Measurements from ENCODE around the gene GALNT10. TPM values are rescaled to one million over a fixed set of nuclear protein-coding genes. Genes with fewer than 3 reads are reported as not detected.
A peak's percentile ranks its signal among the peaks of the same experiment; 100 is the strongest.

GALNT10 gene
- polyA plus RNA-seq, 2 of the 4 experiments (the other 2 are of a cell fraction): 110 to 156 TPM

DNA sequence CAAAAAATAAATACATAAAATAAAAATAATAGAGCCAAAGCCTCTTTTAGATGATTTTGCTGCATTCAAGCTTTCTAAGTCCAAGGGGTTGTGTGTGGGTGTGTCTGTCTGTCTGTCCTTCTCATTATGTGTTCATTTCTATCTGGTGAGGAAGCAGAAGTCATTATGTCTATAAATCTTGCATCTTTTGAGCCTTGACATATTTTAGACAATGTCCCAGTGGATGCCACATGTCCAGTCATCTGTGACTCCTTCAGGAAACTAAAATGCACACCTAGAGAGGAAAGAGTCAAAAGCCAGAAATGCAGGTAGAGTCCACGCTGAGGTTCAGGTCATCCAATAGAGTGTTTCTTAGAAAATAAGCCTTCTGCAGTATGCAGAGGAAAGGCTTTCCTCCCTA is 80.9 kb downstream of the GALNT10 start (continued):
- no peak for TF ChIP-seq HEYL (CRISPR knock-in tag; IDR thresholded peaks at IDR 0.05)

DNA sequence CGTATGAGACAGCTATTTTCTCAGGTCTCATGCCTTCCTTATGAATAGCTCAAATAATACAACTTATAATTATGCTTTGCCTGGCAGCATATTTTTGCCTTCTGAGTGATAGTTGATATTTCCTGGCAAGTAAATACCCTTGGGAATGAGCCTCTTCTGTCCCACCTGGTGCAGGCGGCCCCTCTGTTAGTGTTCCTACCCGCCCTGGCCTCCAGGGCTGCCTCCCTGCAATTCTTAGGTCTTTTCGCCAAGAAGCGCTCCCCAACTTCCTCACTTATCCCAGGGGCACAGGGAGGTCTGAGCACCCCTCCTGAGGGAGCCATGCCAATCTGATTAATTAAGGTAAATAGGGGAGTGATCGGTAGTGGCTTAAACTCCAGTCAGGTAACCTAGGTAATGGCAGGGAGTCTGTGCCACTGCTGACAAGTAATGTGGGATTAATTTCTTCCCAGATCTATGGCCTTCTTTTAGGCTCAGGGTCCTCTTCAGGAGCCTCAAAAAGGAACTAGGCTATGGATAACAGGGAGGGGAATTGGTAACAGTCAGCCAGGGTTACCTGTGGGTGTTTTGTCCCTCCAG is 81.5 kb downstream of the GALNT10 start:
- no peak for TF ChIP-seq ZC3H11A (IDR thresholded peaks at IDR 0.05)
- no peak for TF ChIP-seq HOXB13 (CRISPR knock-in tag; IDR thresholded peaks at IDR 0.05; ENCODE audit: low read depth)
- no peak for TF ChIP-seq CEBPB (IDR thresholded peaks at IDR 0.05)
- no peak for TF ChIP-seq FOSB (CRISPR knock-in tag; IDR thresholded peaks at IDR 0.05)
- no peak for TF ChIP-seq JUNB (IDR thresholded peaks at IDR 0.05)
- no peaks in the 10 kb centered on the region for H3K9me3 ChIP-seq
- ATAC-seq (no peak), DNase-seq (ENCODE audit: low read depth in 1 of 2, low spot score in 1 of 2) (no peak), FAIRE-seq (no peak)
- ChIA-PET POLR2A (no interaction called here), CTCF (no interaction called here)
- 92% methylated on average over 6 of the region's 6 CpGs for WGBS (ENCODE audit: missing lambda C conversion rate)
- peak overlapping the region in 1 of 2 experiments; percentile 68; a peak in 3 of 6 replicates for H3K27ac ChIP-seq
- peaks cover 71% of the 10 kb centered on the region for H3K4me1 ChIP-seq
- no peak overlapping the region for H3K4me2 ChIP-seq
- no peak overlapping the region for H3K4me3 ChIP-seq

DNA sequence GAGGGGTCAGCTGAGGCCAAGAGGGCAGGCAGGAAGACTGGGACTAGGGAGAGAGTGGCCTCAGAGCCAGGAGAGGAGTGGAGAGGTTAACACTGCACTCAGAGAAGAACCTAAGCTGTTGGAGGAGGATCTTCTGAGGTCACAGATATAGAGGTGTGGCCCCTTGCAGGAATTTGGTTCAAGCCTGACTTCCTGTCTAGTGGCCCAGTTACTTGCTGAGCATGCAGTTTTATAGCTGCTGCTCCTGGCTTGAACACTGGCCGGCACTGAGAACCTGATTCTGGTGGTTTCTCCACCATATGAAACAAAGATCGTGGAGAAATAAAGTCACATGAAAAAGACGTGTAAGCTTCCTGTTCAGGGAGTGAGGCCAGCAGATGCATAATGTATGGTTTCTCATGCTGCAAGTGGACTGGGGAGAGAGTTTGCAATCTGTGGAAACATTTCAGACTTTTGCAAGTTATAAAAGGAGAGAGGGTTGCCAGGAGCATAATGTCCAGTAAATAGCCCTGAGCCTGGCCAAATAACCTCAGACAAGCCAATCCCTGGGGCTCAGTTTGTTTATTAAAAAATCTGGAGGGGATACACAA is 82.6 kb downstream of the GALNT10 start:
- peak in 1 of 2 experiments; percentile 44 for DNase-seq (ENCODE audit: low read depth in 1 of 2, low spot score in 1 of 2)
- WGBS (ENCODE audit: missing lambda C conversion rate): 53% methylated on average over 3 of the region's 3 CpGs
- ChIA-PET CTCF (no interaction called here), POLR2A (no interaction called here)
- TF ChIP-seq, protein P1, sequence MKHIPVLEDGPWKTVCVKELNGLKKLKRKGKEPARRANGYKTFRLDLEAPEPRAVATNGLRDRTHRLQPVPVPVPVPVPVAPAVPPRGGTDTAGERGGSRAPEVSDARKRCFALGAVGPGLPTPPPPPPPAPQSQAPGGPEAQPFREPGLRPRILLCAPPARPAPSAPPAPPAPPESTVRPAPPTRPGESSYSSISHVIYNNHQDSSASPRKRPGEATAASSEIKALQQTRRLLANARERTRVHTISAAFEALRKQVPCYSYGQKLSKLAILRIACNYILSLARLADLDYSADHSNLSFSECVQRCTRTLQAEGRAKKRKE (CRISPR knock-in tag; IDR thresholded peaks at IDR 0.05; ENCODE audit: low read depth): no peak
- TF ChIP-seq MAFK (IDR thresholded peaks at IDR 0.05; ENCODE audit: partially characterized antibody): peak; percentile 98
- peaks cover 71% of the 10 kb centered on the region for H3K4me1 ChIP-seq
- peak overlapping the region; percentile 27 to 68; a peak in 5 of 6 replicates for H3K27ac ChIP-seq
- H3K9me3 ChIP-seq: no peaks in the 10 kb centered on the region
- no peak overlapping the region for H3K4me3 ChIP-seq
- peak; percentile 70 to 78; a peak in 4 of 6 replicates for ATAC-seq
- FAIRE-seq: no peak
- peak overlapping the region; percentile 15; the same call in 2 of the 3 replicates for H3K4me2 ChIP-seq

DNA sequence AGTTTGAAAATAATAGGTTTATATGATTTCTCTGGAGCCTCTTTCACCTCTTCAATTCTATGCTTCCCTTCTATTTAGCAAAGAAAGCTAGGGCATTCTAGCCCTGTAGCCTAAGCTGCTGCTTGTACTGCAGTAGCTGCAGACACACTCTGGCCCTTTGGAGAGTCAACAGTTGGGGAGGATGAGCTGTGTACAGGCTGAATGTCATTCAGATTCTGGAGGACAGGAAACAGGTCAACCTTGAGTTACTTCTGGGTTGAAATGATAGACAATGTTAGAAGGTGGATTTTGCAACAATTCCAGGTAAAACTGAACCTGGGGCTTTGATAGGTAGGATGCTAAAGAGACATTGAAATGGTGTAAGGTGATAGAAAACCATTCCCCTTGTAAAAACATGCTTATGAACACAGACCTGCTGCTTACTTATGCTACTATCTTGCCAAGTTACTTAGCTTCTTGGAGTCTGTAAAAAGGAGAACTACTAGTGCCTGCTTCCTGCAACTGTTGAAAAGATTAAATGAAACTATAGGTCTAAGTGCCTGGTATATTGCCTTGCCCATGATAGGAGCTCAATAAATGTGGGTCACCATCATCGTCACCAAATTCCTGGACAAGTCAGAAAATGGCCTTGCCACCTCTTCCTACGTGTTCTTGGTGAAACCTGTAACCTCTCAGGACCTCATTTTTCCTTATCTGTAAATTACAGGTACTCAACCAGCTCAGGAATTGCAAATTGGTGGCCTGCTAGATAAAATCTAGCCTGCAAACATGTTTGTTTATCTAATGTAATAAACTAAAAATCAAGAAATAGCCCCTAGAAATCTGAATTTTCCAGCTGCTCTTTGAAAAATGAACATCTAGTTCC is 83.7 kb downstream of the GALNT10 start:
- Histone ChIP-seq H3K27ac (peak overlapping the region in 1 of 2 experiments; percentile 81; a peak in 2 of 6 replicates), H3K4me2 (no peak overlapping the region), H3K9me3 (no peaks in the 10 kb centered on the region), H3K4me3 (no peak overlapping the region), H3K4me1 (peaks cover 72% of the 10 kb centered on the region)
- WGBS (ENCODE audit: missing lambda C conversion rate): 98% methylated on average over 2 of the region's 2 CpGs
- DNase-seq (ENCODE audit: low read depth in 1 of 2, low spot score in 1 of 2) (no peak), ATAC-seq (no peak), FAIRE-seq (no peak)
- no peak for TF ChIP-seq FOSL2 (IDR thresholded peaks at IDR 0.05)
- no peak for TF ChIP-seq FOSL2 (CRISPR knock-in tag; IDR thresholded peaks at IDR 0.05)
- no peak for TF ChIP-seq RCOR1 (IDR thresholded peaks at IDR 0.05; ENCODE audit: low read depth, low read length)
- no peak for TF ChIP-seq CBX2 (IDR thresholded peaks at IDR 0.05; ENCODE audit: borderline replicate concordance, low read depth)
- TF ChIP-seq ZFP36 (IDR thresholded peaks at IDR 0.05; ENCODE audit: borderline replicate concordance, partially characterized antibody): no peak
- TF ChIP-seq SREBF2 (IDR thresholded peaks at IDR 0.05): no peak
- TF ChIP-seq FOSB (CRISPR knock-in tag; IDR thresholded peaks at IDR 0.05): no peak
- TF ChIP-seq, protein P2, sequence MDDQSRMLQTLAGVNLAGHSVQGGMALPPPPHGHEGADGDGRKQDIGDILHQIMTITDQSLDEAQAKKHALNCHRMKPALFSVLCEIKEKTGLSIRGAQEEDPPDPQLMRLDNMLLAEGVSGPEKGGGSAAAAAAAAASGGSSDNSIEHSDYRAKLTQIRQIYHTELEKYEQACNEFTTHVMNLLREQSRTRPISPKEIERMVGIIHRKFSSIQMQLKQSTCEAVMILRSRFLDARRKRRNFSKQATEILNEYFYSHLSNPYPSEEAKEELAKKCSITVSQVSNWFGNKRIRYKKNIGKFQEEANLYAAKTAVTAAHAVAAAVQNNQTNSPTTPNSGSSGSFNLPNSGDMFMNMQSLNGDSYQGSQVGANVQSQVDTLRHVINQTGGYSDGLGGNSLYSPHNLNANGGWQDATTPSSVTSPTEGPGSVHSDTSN (IDR thresholded peaks at IDR 0.05): no peak
- TF ChIP-seq EHF (CRISPR knock-in tag; IDR thresholded peaks at IDR 0.05): no peak
- ChIA-PET POLR2A (no interaction called here), CTCF (no interaction called here)
